PC-3 (cell line): ENCODE data around the gene TP53I11.

Source experiments
- CTCF ChIP-seq: fragments of 300-600 bp; sonication (generic); conservative IDR thresholded peaks from 2 replicates; pipeline ENCODE4 v1.5.1; 2017; ENCODE audit warnings: antibody characterized with exemption, low read depth, mild to moderate bottlenecking, low read length
- EZH2 ChIP-seq: fragments of 300-600 bp; sonication (generic); IDR thresholded peaks from one replicate; pipeline ENCODE4 v1.6.1; 2017; ENCODE audit warnings: antibody characterized with exemption, mild to moderate bottlenecking, low read length; ENCODE audit not compliant: unreplicated experiment
- EZH2phosphoT487 ChIP-seq: fragments of 300-600 bp; sonication (generic); IDR thresholded peaks from 2 replicates; pipeline ENCODE4 v1.6.1; 2018; ENCODE audit warnings: mild to moderate bottlenecking, antibody characterized with exemption, low read length, borderline replicate concordance

GRCh38 chr11:44985721-44986120 lies 35.0 kb upstream of the TP53I11 start:
- TF ChIP-seq CTCF (no peak), EZH2phosphoT487 (no peak), EZH2 (no peak)
